ENCODE measurements around the gene TCEANC.
A peak's percentile ranks its signal among the peaks of the same experiment; 100 is the strongest.

TCEANC gene, protein sequence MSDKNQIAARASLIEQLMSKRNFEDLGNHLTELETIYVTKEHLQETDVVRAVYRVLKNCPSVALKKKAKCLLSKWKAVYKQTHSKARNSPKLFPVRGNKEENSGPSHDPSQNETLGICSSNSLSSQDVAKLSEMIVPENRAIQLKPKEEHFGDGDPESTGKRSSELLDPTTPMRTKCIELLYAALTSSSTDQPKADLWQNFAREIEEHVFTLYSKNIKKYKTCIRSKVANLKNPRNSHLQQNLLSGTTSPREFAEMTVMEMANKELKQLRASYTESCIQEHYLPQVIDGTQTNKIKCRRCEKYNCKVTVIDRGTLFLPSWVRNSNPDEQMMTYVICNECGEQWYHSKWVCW

DNA sequence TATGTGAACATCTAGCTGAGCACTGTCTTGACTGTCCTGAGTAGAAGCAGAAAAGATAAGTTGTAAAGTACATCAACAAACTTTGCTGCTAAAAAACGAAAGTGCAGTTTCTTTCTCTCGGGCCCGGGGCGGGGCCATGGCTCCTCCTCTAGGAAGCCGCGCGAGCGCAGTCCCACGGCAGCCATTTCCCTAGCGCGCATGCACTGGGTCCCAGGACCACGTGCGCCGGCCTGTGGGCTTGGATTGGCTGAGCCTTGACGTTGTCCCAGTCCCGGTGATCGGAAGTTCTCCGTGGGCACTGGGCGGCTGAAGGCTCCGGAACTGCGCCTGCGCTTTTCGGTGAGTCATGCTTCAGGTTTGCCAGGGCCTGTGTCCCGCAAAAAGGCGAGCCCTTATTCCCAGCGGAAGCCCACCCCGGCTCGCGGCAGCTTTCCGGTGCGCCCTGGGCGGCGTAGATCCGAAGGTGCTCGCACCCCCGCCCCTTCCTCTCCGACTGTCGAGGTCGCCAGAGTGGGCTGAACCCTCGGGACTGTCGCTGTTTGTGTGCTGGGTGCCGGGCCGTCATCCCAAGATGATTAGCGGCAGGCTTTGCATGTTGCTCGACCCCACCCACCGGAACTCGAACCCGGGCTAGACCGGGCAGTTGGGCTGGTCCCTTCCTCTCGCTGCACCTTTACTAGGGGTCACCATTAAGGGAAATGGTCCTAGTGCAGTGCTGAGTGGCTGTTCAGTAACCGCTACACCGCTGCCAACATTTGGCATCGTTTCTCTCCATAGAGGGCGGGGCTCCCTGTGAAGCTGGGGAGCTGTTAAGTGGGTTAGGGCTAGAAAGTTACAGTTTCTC is at the start of gene TCEANC:
Gene TCEANC (plus strand): TSS at position 292 of the 844 bp plus-strand sequence. CDS start 9,368 bp downstream, outside the sequence.
- no peaks in the 10 kb centered on the region for H3K27me3 ChIP-seq (ENCODE audit: insufficient read depth, insufficient read length)
- peak within 1 kb of the TSS; percentile 62 for H3K4me3 ChIP-seq (ENCODE audit: insufficient read length, low read depth)
- no peaks in the 10 kb centered on the region for H3K4me1 ChIP-seq (ENCODE audit: insufficient read depth, insufficient read length)
- DNase-seq (ENCODE audit: low read depth, low spot score): peak; percentile 87
- H3K9me3 ChIP-seq (ENCODE audit: insufficient read depth, low read length): no peaks in the 10 kb centered on the region
- peak within 1 kb of the TSS; percentile 82 for H3K9ac ChIP-seq (ENCODE audit: insufficient read length, low read depth)
- no peak for TF ChIP-seq SUZ12 (IDR thresholded peaks at IDR 0.05; ENCODE audit: extremely low read depth, insufficient read depth, insufficient read length)
- peak; percentile 61 for TF ChIP-seq YY1 (IDR thresholded peaks at IDR 0.05; ENCODE audit: insufficient read depth, insufficient read length)
- no peaks in the 10 kb centered on the region for H3K36me3 ChIP-seq (ENCODE audit: insufficient read depth, insufficient read length, low read length)

GRCh38 chrX:13605611-13606010 is 47.3 kb upstream of the TCEANC start:
- Histone ChIP-seq H3K4me3 (ENCODE audit: insufficient read length, low read depth) (no peak overlapping the region), H3K27me3 (ENCODE audit: insufficient read depth, insufficient read length) (no peaks in the 10 kb centered on the region), H3K9me3 (ENCODE audit: insufficient read depth, low read length) (no peaks in the 10 kb centered on the region), H3K36me3 (ENCODE audit: insufficient read depth, insufficient read length, low read length) (no peaks in the 10 kb centered on the region), H3K9ac (ENCODE audit: insufficient read length, low read depth) (no peak overlapping the region), H3K4me1 (ENCODE audit: insufficient read depth, insufficient read length) (no peaks in the 10 kb centered on the region)
- TF ChIP-seq ZNF274 (IDR thresholded peaks at IDR 0.05; ENCODE audit: low read depth, low read length): no peak
- TF ChIP-seq SUZ12 (IDR thresholded peaks at IDR 0.05; ENCODE audit: extremely low read depth, insufficient read depth, insufficient read length): no peak
- no peak for TF ChIP-seq YY1 (IDR thresholded peaks at IDR 0.05; ENCODE audit: insufficient read depth, insufficient read length)
- no peak for DNase-seq (ENCODE audit: low read depth, low spot score)

GRCh38 chrX:13607331-13607995 is 45.5 kb upstream of the TCEANC start:
- TF ChIP-seq ZNF274 (IDR thresholded peaks at IDR 0.05; ENCODE audit: low read depth, low read length) (no peak), SUZ12 (IDR thresholded peaks at IDR 0.05; ENCODE audit: extremely low read depth, insufficient read depth, insufficient read length) (no peak), YY1 (IDR thresholded peaks at IDR 0.05; ENCODE audit: insufficient read depth, insufficient read length) (no peak)
- no peak overlapping the region for H3K4me3 ChIP-seq (ENCODE audit: insufficient read length, low read depth)
- no peak overlapping the region for H3K9ac ChIP-seq (ENCODE audit: insufficient read length, low read depth)
- H3K9me3 ChIP-seq (ENCODE audit: insufficient read depth, low read length): no peaks in the 10 kb centered on the region
- no peaks in the 10 kb centered on the region for H3K27me3 ChIP-seq (ENCODE audit: insufficient read depth, insufficient read length)
- H3K36me3 ChIP-seq (ENCODE audit: insufficient read depth, insufficient read length, low read length): no peaks in the 10 kb centered on the region
- no peak for DNase-seq (ENCODE audit: low read depth, low spot score)
- no peaks in the 10 kb centered on the region for H3K4me1 ChIP-seq (ENCODE audit: insufficient read depth, insufficient read length)

DNA sequence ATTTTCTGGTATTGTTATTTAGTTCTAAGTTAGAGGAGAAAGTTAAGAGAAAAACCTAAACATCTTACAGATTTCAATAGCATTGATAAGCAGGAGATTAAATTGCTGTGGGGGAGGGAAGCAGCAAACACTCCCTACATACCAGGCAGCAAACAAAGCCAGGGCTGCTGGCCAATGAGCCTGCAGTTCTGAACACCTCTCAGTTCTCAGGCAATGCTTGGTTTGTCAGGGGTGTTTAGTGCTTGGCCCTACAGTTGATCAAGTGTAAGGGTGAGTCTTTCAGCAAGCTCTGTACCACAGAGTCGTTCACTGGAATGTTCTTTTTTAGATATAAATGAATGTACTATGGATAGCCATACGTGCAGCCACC is 45.0 kb upstream of the TCEANC start:
- peak; percentile 15 for DNase-seq (ENCODE audit: low read depth, low spot score)
- Histone ChIP-seq H3K27me3 (ENCODE audit: insufficient read depth, insufficient read length) (no peaks in the 10 kb centered on the region), H3K36me3 (ENCODE audit: insufficient read depth, insufficient read length, low read length) (no peaks in the 10 kb centered on the region), H3K9ac (ENCODE audit: insufficient read length, low read depth) (no peak overlapping the region), H3K4me1 (ENCODE audit: insufficient read depth, insufficient read length) (no peaks in the 10 kb centered on the region), H3K9me3 (ENCODE audit: insufficient read depth, low read length) (no peaks in the 10 kb centered on the region), H3K4me3 (ENCODE audit: insufficient read length, low read depth) (no peak overlapping the region)
- TF ChIP-seq SUZ12 (IDR thresholded peaks at IDR 0.05; ENCODE audit: extremely low read depth, insufficient read depth, insufficient read length) (no peak), ZNF274 (IDR thresholded peaks at IDR 0.05; ENCODE audit: low read depth, low read length) (no peak), YY1 (IDR thresholded peaks at IDR 0.05; ENCODE audit: insufficient read depth, insufficient read length) (no peak)

DNA sequence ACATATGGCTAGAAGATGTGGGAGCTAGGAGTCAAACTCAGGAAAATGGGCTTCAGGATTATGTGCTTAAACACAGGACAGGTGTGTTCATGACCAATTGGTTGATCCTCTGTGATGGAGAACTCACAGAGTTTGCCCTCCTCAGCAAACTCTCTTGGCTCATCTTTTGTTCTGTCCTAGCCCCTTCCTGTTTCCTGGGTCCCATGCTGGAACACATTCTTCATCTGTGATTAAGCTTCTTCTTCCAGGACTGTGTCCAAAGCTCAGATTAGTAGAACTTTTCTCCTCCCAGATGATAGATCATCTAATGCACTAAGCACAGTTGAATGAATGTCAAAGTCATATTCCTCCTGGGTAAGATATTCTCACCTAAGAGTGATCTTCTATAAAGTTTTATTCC is 38.8 kb upstream of the TCEANC start:
- Histone ChIP-seq H3K4me3 (ENCODE audit: insufficient read length, low read depth) (no peak overlapping the region), H3K9ac (ENCODE audit: insufficient read length, low read depth) (no peak overlapping the region), H3K36me3 (ENCODE audit: insufficient read depth, insufficient read length, low read length) (no peaks in the 10 kb centered on the region), H3K9me3 (ENCODE audit: insufficient read depth, low read length) (peaks cover 9% of the 10 kb centered on the region; the same call in 1 of the 2 replicates), H3K27me3 (ENCODE audit: insufficient read depth, insufficient read length) (no peaks in the 10 kb centered on the region), H3K4me1 (ENCODE audit: insufficient read depth, insufficient read length) (no peaks in the 10 kb centered on the region)
- TF ChIP-seq ZNF274 (IDR thresholded peaks at IDR 0.05; ENCODE audit: low read depth, low read length) (no peak), SUZ12 (IDR thresholded peaks at IDR 0.05; ENCODE audit: extremely low read depth, insufficient read depth, insufficient read length) (no peak), YY1 (IDR thresholded peaks at IDR 0.05; ENCODE audit: insufficient read depth, insufficient read length) (no peak)
- no peak for DNase-seq (ENCODE audit: low read depth, low spot score)

- H3K4me3 ChIP-seq (ENCODE audit: insufficient read length, low read depth): no peak overlapping the region
- H3K9me3 ChIP-seq (ENCODE audit: insufficient read depth, low read length): peaks cover 17% of the 10 kb centered on the region; the same call in 1 of the 2 replicates
- peak; percentile 50 for DNase-seq (ENCODE audit: low read depth, low spot score)
These were observed 32.7 kb upstream of the TCEANC start for GRCh38 chrX:13620207-13620606.

More at GRCh38 chrX:13620207-13620606, 32.7 kb upstream of the TCEANC start:
- Histone ChIP-seq H3K9ac (ENCODE audit: insufficient read length, low read depth) (no peak overlapping the region), H3K36me3 (ENCODE audit: insufficient read depth, insufficient read length, low read length) (no peaks in the 10 kb centered on the region), H3K27me3 (ENCODE audit: insufficient read depth, insufficient read length) (no peaks in the 10 kb centered on the region), H3K4me1 (ENCODE audit: insufficient read depth, insufficient read length) (peaks cover 4% of the 10 kb centered on the region)
- TF ChIP-seq YY1 (IDR thresholded peaks at IDR 0.05; ENCODE audit: insufficient read depth, insufficient read length): no peak
- no peak for TF ChIP-seq ZNF274 (IDR thresholded peaks at IDR 0.05; ENCODE audit: low read depth, low read length)
- TF ChIP-seq SUZ12 (IDR thresholded peaks at IDR 0.05; ENCODE audit: extremely low read depth, insufficient read depth, insufficient read length): no peak
